IPS-NIHi7 (cell line): ENCODE data around the gene PDC.
"Not testable (repeated sequence)": the region's sequence is repeated elsewhere in the genome, so short reads cannot be mapped to it uniquely, and the experiment has no call there.

ENCODE experiments used
- DNase-seq: peaks from one replicate; pipeline ENCODE4 v3.0.0; 2012; ENCODE audit warnings: mixed read lengths; ENCODE audit errors: extremely low spot score

Gene PDC

DNA sequence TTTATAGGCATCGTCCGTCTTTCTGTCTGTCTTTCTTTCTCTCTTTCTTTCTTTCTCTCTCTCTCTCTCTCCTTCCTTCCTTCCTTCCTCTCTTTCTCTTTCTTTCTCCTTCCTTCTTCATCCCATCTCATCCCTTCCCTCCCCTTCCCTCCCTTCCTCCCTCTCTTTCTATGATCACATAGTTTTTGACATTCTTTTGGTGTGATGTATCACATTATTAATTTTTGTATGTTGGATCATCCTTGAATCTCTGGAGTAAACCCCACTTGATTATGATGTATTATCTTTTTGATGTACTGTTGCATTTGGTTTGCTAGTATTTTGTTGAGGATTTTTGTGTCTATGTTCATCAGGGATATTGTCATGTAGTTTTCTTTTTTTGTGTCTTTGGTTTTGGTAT, 59.5 kb downstream of the PDC start:
- not testable (repeated sequence) for DNase-seq
